GM19397 (cell line): ENCODE data around the gene SH3D19.
A peak's percentile ranks its signal among the peaks of the same experiment; 100 is the strongest.

ENCODE experiments used
- ATAC-seq: cut with Tn5 transposase; IDR thresholded peaks from one replicate; pipeline ENCODE4 v1.9.1; 2021; ENCODE audit warnings: mild to moderate bottlenecking, moderate library complexity; ENCODE audit not compliant: unreplicated experiment

SH3D19 gene, protein sequence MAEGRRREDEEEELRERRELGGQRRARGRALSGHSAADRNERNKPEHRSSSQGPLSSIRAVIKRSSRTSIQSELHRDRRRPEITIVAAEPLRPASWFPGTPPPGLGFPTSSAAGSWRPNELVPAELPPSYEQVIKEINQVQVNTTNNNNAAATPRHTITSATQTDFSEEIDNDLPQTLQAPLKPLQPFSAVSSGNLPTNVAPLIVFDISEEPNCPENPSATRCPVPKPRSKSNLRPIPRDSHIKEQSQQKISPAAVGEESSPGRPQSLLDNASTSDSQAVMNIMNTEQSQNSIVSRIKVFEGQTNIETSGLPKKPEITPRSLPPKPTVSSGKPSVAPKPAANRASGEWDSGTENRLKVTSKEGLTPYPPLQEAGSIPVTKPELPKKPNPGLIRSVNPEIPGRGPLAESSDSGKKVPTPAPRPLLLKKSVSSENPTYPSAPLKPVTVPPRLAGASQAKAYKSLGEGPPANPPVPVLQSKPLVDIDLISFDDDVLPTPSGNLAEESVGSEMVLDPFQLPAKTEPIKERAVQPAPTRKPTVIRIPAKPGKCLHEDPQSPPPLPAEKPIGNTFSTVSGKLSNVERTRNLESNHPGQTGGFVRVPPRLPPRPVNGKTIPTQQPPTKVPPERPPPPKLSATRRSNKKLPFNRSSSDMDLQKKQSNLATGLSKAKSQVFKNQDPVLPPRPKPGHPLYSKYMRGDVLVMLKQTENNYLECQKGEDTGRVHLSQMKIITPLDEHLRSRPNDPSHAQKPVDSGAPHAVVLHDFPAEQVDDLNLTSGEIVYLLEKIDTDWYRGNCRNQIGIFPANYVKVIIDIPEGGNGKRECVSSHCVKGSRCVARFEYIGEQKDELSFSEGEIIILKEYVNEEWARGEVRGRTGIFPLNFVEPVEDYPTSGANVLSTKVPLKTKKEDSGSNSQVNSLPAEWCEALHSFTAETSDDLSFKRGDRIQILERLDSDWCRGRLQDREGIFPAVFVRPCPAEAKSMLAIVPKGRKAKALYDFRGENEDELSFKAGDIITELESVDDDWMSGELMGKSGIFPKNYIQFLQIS

DNA sequence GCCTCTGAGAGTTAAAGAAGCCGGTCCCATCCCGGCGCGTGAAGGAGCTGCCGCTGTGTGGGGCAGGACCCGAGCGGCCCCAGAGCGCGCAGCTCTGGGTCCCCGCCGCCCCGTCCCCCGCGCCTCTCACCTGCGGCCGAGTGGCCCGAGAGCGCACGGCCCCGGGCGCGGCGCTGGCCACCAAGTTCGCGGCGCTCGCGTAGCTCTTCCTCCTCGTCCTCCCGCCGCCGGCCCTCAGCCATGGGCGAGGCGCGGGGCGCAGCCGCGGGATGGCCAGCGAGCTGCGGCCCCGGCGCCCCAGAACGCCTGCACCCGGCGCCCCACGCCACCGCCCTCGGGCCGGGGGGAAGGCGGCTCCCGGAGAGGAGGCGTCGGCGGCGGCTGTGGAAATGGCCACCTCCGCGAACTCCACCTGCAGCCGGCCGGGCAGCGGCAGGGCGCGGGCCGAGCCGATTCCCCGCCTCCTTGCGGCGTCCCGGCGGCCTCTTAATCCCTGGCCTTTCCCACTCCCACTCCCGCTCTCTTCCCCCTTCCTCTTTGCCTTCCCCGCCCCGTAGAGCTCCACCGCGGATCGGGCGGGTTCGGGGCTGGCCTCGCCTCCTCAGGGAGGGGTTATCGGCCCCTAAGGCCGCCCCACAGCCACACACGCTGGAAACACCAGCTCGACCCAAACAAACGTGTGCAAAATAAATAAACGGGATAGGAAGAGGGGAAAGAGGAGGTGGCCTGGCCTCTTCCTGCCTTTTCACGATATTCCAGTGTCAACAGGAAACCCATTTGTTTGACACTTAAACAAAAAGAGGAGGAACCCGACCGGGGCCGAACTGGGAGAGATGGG is at the start of gene SH3D19:
Gene SH3D19 (minus strand): TSS at position 495 of the 838 bp plus-strand sequence. CDS start 253 bp downstream, at position 242.
- no peak for ATAC-seq

DNA sequence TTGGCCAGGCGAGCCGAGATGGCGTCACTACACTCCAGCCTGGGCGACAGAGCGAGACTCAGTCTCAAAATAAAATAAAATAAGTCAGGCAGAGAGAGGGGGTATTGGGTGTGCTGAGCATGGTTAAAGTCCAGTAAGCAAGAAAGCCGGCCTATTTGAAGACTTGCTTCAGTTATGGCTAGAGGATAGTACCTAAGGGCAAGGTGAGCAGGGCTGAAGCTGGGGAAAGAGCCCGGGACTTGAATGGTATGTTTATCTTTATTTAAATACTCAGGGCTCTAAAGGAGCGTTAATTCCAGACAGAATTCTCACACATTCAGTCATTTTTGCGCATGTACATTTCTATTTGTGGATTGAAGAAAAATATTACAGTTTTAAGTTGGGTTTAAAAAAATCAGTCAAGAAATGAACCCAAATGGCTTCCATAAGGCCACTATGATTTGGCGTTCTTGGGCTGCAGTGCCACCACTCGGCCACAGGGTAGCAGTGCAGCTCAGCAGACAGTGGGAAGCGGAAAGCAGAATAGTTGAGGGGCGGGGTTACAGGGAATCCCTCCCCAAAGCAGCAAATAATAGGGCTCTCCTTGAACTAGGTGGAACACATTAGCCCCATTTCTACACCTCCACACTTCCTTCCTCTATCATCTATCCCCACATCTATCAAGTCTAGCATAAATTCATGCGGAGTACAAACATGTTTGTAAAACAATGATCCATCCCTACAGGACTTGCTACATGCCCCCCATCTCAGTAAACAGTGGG is 37.2 kb upstream of the SH3D19 start:
- ATAC-seq = peak; percentile 94

- no peak for ATAC-seq
These were observed 36.6 kb upstream of the SH3D19 start for GRCh38 chr4:151361966-151362365.

DNA sequence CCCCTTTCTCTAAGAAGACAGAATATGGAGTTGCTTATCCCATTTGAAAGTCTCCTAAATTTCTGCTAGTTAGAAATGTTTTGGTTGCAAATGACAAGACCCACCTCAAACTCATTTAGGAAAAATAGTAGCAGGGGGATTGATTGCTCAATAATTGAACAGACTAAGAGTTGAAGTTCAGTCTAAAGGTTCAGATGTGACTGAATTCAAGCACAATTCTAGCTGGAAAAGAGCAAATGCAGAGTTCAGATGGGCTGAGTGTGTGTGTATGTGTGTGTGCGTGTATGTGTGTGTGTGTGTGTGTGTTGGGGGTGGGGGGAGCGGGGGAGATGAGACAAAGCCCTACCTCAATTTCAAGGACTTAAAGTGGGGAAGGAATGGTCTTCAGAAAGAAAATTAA is 35.7 kb upstream of the SH3D19 start:
- ATAC-seq = no peak

DNA sequence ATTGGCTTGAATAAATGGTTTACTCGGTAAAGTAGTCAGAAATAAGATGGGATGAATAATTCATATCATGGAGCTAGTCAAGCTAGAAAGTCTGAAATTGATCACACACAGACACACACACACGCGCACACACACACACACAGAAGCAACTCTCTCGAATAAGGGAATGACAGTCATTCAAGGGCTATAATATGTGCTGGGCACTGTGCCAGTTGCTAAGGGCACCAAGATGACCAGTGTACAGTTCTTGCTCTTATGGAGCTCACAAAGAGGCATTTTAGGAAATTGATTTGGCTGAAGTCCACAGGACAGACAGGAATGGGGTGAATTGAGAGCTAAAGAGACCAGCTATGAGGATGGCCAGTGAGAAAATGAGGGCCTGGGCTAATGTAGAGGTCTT is 34.2 kb upstream of the SH3D19 start:
- no peak for ATAC-seq

DNA sequence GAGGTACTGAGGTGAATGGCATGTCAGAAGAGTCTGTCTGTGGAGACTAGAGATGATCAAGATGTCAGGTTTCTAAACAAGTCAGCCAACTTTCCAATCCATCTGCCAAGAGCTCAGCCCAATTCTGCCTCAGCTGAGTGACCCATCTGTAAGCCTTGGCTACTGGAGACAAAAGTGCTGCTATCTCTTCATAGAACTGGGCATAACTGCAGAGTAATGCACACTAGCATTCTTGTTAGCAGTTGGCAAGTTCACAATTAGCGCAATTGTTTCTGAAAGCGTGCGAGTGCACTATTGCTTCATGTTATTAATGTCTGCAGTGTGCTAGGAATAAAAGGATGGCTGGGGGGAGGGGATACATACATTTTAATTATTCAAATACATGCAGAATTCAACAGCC is 32.9 kb upstream of the SH3D19 start:
- no peak for ATAC-seq

GRCh38 chr4:151356510-151356909 is 31.1 kb upstream of the SH3D19 start:
- ATAC-seq = no peak

- no peak for ATAC-seq
These were observed 29.8 kb upstream of the SH3D19 start for GRCh38 chr4:151355155-151355554.

DNA sequence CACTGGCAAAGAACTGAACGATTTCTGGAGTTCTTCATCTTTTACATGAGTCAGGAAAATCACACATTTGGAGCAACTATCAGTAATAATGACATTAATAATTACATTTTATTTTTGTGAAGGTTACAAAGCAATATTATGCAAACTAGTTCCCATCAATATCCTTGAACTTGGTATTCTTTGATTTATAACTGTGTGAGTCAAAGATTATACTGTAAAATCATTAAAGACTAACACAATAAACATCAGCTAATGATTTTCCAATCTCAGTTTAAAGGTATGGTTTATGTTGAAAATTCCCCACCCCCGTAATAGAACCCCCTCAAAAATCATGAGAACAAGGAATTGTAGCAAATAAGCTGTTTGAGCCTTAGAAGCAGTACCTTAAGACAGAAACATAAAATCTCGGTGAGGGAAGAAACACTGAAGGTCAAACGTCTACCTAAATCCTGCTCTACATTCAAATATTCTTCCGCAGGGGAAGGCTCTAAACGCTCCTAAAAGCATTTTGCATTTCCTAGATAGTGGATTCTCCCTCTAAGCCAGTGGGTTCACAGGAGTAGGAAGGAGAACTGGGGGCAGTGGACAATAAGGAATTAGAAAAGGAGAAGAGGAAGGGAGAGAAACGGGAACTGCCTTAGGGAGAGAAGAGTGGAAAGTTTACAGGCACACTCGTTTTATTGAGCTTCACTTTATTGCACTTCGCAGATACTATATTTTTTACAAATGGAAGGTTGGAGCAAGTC is 22.3 kb upstream of the SH3D19 start:
- ATAC-seq = no peak

DNA sequence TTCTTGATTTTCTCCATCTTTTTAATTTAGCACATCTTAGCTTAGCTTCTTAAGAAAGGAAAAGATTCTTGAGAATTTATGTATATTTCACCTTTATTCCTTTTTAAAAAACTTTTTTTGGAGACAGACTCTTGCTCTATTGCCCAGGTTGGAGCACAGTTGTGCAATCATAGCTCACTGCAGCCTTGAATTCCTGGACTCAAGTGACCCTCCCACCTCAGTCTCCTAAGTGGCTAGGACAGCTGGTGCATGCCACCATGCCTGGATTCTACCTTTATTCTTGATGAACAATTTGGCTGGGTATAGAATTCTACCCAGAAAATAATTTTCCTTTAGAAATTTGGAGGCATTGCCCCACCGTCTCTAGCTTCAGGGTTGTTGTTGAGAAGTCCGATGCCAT is 19.5 kb upstream of the SH3D19 start:
- no peak for ATAC-seq

DNA sequence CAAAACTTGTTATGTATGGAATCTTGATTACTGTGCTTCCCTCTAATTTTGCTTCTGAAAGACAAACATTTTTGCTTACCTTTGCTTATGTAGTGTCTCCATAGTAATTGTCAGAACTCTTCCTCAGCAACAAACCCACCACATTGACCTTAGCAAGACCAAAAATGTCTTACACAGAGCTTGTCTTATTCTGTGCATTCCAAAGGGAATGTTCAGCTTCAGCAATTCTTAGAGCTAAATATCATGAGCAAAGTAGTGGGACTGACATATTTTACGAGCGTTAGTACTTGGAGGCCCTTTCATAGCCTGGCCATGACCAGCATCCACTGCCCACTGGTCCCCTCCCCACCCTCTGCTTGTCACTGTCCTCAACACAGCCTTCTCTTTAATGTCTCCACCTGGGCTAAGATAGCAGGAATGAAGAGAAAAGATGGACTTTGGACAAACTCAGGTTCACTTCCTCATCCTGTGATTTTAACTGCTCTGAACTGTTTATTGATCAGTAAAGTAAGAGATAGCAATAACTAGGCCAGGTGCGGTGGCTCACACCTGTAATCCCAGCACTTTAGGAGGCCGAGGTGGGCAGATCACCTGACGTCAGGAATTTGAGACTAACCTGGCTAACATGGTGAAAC is 15.5 kb upstream of the SH3D19 start:
- no peak for ATAC-seq

DNA sequence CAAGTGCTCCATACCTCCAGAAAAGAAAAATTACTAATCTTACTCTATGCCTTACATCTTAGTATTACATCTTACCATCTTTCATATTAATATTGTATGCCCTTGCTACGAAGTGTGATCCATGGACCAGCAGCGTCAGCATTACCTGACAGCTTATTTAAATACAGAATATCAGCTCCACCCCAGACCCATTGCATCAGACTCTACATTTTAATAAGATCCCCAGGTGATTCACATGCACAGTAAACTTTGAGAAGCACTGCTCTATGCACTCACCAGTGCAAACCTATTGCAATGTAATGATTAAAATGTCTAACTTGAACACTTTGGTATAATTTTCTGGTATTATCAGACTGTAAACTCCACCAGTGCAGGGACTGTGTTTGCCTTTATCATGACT is 14.1 kb upstream of the SH3D19 start:
- ATAC-seq = no peak

DNA sequence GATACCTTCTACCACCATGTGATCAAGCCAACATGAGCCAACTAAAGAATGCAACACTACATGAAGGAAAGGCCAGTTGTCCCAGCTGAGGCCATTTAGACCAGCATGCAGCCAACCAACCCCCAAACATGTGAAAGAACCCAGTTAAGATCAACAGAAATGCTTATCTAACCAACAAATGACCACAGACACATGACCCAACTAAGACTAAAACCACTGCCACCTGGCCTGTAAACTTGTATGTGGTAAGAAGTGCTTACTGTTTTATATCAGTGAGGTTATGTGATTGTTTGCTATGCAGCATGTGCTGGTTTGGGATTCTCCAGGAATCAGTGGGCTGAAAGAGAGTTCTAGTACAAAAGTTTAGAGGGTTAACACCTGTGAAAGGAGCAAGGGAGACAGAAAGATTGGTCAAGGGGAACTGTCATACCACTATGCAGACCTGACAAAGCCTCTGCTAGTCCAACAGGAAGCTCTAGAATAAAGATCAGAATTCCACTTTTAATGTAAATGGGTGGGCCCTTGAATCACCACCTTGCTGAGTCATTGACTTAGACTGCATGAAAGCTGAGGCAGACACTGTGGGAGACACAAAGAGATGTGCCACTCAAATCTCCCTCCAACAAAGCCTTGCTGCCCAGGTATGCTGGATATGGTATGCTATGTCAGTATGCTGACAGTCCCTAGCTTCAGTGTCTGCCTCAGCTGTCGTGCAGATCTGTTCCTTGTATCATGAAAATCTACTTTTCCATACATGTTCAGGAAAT is 6.1 kb upstream of the SH3D19 start:
- no peak for ATAC-seq

GRCh38 chr4:151329217-151330007 is 4.0 kb upstream of the SH3D19 start:
- ATAC-seq = no peak

GRCh38 chr4:151325949-151326246 is 493 bp upstream of the SH3D19 start:
- ATAC-seq = no peak

DNA sequence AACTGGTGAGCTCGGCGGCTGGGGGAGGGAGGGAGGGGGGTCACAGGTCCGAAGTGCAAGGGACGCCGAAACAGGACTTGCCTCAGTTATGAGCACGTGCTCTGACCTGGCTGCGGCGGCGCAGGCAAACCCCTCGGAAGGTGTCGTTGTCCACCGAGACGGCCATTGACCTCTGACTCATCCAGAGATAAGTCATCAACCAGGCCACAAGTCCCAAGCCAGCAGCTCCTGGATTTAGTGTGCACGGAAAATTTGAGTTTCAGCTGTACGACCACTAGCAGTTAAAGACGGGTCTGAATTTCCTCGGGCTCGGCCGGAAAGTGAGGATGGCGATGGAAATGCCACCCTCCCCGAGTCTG is 674 bp downstream of the SH3D19 start:
- ATAC-seq = no peak

DNA sequence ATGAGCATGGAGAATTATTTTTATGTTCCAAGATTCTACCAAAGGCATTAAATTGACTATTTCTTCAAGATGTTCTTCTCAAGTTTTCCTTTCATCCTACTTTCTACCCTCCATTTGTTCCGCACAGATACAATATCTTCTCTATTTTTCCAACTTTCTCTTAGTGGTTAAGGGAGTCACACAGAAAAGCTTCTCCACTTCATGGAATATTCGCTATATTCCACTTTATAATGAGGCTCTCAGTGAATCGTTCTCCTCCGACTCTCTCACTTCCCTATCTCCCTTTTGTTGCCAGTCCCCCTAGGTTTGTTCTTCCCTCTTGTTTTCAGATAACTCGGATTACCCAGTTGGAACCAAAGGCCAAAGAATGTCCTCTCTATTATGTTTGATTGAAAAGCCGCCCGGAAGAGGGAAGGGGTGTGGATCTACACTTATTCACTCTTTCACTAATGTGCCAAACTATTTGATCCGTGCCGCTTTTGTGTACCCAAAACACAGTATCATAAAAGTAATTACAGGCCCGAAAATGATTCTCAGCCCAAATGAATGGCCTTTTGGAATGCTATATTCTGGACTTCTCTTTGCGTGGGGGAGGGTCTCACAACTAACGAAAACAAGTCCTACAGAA is 1.2 kb downstream of the SH3D19 start:
- ATAC-seq = no peak
